NCI-H226 (cell line): Measurements from ENCODE around the gene TSC1.
"Not testable (repeated sequence)": the region's sequence is repeated elsewhere in the genome, so short reads cannot be mapped to it uniquely, and the experiment has no call there.

Source experiments
- DNase-seq: peaks from one replicate; pipeline ENCODE4 v3.0.0-alpha.2; 2015

The TSC1 gene

GRCh38 chr9:132975961-132976360, 31.5 kb upstream of the TSC1 start:
- DNase-seq, result no peak

DNA sequence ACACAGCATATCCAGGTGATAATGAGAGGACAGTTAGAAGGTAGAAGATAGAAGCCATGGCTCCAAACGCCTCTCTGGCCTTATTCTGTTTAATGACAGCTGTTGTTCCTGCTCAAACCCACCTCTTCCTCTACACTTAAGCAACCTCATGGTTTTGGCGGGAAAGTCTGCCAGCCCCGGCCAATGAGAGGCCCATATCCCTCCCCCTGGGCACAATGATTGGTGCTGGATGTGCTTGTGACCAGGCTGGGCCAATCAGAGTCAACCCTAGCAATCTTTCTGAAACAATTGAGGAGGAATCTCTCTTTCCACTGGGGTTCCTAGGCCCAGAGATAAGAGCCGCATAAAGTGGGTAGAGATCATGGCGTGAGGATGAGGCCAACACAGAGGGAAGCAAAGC, 29.3 kb upstream of the TSC1 start:
- no peak for DNase-seq

DNA sequence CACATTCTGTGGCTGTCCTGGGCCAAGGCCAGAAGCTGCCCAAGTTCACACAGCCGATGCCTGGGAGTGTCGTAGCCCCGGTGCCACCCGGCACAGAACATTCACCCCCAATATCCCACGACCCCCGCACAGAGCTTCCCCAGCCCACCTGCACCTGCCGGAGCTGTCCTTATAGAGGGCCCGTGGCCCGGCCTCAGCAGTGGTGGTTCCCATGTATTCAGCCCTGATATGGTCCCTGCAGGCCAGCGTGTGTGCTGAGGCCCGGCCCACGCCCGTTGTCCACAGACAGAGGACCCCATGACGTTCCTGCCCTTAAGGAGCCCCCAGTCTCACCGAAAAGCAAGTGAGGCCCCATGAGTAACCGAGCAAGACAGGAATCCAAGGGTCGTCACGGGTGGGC, 28.8 kb upstream of the TSC1 start:
- no peak for DNase-seq

DNA sequence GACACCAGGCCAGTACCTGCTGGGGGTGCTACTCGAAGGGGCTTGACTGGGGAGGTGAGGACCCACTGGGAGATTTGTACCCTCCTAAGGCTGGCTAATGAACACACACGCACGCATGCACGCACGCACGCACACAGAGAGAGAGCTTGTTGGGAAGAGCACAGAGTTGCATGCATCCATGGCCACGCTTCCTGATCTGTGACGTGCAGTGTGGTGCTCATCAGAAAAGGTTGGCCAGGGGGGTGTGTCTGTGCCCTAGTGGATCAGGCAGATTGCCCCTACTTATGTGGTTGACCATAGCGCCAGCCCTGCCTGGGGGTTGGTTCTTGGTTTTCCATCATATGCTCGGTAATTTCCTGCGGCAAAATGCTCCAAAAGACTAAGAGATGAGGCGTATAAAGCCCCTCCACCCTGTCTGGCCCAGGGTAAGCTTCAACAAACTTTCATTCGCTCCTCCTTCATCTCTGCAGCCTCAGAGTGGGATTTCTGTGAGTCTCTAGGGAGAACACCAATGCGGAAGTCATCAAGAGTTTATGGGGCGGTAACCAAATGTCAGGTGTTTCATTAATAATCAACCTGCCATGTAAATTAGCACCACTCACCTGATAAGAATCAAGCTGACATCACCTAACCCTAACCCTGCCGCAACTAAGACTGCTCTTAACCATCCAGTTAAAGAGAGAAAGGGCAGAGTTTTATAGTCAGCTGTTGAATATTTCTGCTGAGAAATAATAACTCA, 26.1 kb upstream of the TSC1 start:
- DNase-seq, result no peak

DNA sequence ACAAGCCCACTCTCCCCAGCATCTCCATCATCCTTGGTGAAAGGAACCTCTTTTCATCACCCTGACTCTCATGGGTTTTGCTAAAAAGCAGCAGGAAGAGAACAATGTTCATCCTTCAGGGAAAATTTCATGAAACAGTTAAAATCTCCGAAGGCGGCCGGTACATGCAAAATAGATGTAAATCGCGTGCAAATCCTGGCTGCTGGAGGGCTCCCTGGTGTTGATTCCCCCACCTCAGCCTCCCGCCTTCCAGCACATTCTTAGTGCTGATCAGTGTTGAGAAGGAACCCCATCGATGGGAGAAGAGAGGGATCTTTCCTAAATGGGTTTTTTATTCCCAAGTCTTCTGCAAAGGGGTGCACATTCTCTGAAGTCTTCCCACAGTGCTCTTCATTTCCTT, 25.4 kb upstream of the TSC1 start:
- no peak for DNase-seq

DNA sequence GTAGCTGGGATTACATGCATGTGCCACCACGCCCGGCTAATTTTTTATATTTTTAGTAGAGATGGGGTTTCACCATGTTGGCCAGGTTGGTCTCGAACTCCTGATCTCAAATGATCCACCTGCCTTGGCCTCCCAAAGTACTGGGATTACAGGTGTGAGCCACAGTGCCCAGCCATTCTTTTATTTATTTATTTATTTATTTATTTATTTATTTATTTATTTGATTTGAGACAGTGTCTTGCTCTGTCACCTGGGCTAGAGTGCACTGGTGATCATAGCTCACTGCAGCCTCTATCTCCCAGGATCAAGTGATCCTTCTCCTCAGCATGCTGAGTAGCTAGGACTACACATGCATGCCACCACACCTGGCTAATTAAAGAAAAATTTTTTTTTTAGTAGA, 23.5 kb upstream of the TSC1 start:
- not testable (repeated sequence) for DNase-seq

DNA sequence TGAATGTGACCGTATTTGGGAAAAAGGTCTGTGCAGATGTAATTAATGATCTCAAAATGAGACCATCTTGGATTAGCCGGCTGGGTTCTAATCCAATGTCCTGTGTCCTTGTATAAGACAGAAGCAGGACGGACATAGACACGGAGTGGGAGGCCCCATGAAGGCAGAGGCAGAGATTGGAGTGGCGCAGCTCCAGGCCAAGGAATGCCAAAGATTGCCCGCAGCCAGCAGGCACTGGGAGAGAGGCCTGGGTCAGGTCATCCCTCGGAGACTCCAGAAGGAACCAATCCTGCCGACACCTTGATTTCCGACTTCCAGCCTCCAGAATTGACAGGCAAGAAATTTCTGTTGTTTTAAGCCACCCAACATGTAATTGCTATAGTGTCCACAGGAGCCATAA, 21.1 kb upstream of the TSC1 start:
- no peak for DNase-seq

DNA sequence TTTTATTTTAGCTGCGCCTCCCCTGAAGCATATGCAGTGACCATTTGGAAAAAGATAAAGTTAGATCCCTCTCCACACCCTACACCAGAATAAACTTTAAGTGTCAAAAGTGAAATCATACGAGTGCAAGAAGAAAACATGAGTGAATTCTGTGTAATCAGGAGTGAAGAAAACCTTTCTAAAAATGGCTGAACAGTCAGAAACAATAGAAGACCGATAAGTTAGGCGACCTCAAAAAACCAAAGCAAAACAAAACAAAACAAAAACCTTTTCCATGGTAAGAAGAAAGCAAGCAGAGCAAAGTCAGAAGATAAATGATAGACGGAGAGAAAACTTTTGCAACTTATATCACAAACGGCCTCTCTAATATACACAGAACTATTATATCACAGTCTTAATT, 16.6 kb upstream of the TSC1 start:
- DNase-seq, result no peak

- DNase-seq, result no peak
Observed at GRCh38 chr9:132957805-132958204, 13.4 kb upstream of the TSC1 start.

DNA sequence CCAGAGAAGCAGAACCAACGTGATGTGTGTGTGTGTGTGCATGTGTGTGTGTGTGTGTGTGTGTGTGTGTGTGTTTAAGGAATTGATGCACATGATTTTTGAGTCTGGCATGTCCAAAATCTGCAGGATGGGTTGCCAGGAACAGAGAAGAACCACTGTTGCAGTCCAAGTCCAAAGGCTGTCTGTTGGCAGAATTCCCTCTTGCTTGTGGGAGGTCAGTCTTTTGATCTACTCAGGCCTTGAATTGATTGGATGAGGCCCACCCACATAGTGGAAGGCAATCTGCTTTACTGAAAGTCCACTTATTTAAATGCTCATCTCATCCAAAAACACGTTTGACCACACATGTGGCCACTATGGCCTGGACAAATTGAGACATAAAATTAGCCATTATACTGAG, 11.4 kb upstream of the TSC1 start:
- no peak for DNase-seq

GRCh38 chr9:132955123-132955522, 10.7 kb upstream of the TSC1 start:
- DNase-seq, result no peak

DNA sequence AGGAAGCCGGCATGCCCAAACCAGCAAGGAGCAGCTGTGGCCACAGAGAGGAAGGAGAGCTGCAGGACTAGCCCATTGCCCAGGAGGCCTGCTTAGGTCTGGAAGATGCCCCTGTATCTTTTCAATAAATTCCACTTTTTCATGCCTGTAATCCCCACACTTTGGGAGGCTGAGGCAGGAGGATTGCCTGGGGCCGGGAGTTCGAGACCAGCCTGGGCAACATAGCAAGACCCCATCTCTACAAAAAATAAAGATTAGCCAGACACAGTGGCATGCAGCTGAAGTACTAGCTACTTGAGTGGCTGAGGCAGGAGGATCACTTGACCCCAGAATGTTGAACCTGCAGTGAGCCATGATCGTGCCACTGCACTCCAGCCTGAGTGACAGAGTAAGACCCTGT, 5.3 kb upstream of the TSC1 start:
- DNase-seq, result no peak

GRCh38 chr9:132948482-132949050, 4.2 kb upstream of the TSC1 start:
- no peak for DNase-seq

DNA sequence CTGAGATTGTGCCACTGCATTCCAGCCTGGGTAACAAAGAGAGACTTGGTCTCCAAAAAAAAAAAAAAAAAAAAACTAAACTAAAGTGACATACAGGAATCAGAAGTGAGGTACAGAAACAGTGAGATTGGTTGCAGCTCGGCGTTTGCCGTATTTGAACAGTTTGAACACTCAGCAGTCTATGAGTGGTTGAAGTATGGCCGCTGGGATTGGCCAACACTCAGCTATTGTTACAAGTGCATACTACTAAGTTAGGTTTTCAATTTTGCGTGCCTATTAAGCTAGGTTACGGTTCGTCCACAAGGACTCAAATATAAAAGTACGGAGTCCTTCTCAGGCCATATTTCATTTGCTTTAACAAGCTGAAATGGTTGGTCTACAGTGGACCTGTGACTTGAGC, 3.3 kb upstream of the TSC1 start:
- DNase-seq, result no peak

- peak; percentile 67 for DNase-seq
Observed at GRCh38 chr9:132946631-132947295, 2.3 kb upstream of the TSC1 start.

- no peak for DNase-seq
Observed at GRCh38 chr9:132946211-132946610, 1.8 kb upstream of the TSC1 start.

- DNase-seq, result no peak
Observed at GRCh38 chr9:132945186-132946130, 1.0 kb upstream of the TSC1 start.

GRCh38 chr9:132943651-132944293, 644 bp downstream of the TSC1 start:
- no peak for DNase-seq

- DNase-seq, result no peak
Observed at GRCh38 chr9:132942541-132943182, 1.8 kb downstream of the TSC1 start.

- no peak for DNase-seq
Observed at GRCh38 chr9:132939169-132939568, 5.2 kb downstream of the TSC1 start.

GRCh38 chr9:132937463-132937901, 6.9 kb downstream of the TSC1 start:
- no peak for DNase-seq

- DNase-seq, result no peak
Observed at GRCh38 chr9:132935026-132935425, 9.4 kb downstream of the TSC1 start.
